H9 (cell line): ENCODE data around the gene SNX1. TPM values are rescaled to one million over a fixed set of nuclear protein-coding genes. Genes with fewer than 3 reads are reported as not detected.
"Not testable (repeated sequence)": the region's sequence is repeated elsewhere in the genome, so short reads cannot be mapped to it uniquely, and the experiment has no call there.

ENCODE experiments used
- DNase-seq: peaks from one replicate; pipeline ENCODE4 v3.0.0-alpha.2; 2017
- H2AFZ ChIP-seq: one replicate; pipeline ENCODE4 v1.6.1; 2013; ENCODE audit warnings: mild to moderate bottlenecking, low read length, control low read depth, moderate library complexity
- H2AK5ac ChIP-seq: 2 replicates; pipeline ENCODE4 v1.6.1; 2013; ENCODE audit warnings: low read length, control low read depth, mixed read lengths; ENCODE audit not compliant: insufficient read length
- H2BK120ac ChIP-seq: one replicate; pipeline ENCODE4 v1.6.1; 2013; ENCODE audit warnings: low read depth, mild to moderate bottlenecking, low read length, control low read depth, inconsistent platforms; ENCODE audit not compliant: poor library complexity, severe bottlenecking
- H2BK12ac ChIP-seq: 2 replicates; pipeline ENCODE4 v1.6.1; 2013; ENCODE audit warnings: low read length, control low read depth, mixed read lengths, low read depth; ENCODE audit not compliant: insufficient read length
- H2BK15ac ChIP-seq: 2 replicates; pipeline ENCODE4 v1.6.1; 2013; ENCODE audit warnings: low read depth, low read length, control low read depth
- H2BK20ac ChIP-seq: one replicate; pipeline ENCODE4 v1.6.1; 2013; ENCODE audit warnings: low read depth, mild to moderate bottlenecking, low read length, control low read depth, inconsistent platforms; ENCODE audit not compliant: poor library complexity, severe bottlenecking
- H2BK5ac ChIP-seq: 2 replicates; pipeline ENCODE4 v1.6.1; 2013; ENCODE audit warnings: low read length, control low read depth, mixed read lengths; ENCODE audit not compliant: insufficient read length
- H3K14ac ChIP-seq: 2 replicates; pipeline ENCODE4 v1.6.1; 2013; ENCODE audit warnings: low read length, control low read depth; ENCODE audit not compliant: insufficient read depth
- H3K18ac ChIP-seq: 2 replicates; pipeline ENCODE4 v1.6.1; 2013; ENCODE audit warnings: low read depth, mild to moderate bottlenecking, mixed read lengths, low read length, control low read depth; ENCODE audit not compliant: insufficient read length
- H3K23ac ChIP-seq: 2 replicates; pipeline ENCODE4 v1.6.1; 2013; ENCODE audit warnings: low read length, control low read depth, mixed read lengths, low read depth; ENCODE audit not compliant: insufficient read length
- H3K23me2 ChIP-seq: 2 replicates; pipeline ENCODE4 v1.6.1; 2013; ENCODE audit warnings: low read depth, mild to moderate bottlenecking, mixed read lengths, low read length, control low read depth; ENCODE audit not compliant: insufficient read length, poor library complexity, severe bottlenecking
- H3K27ac ChIP-seq: 2 replicates; pipeline ENCODE4 v1.5.1; 2013; ENCODE audit warnings: low read length, control low read depth, mixed read lengths, low read depth; ENCODE audit not compliant: insufficient read length
- H3K27me3 ChIP-seq: 2 replicates; pipeline ENCODE4 v1.6.1; 2013; ENCODE audit warnings: low read length, control low read depth, inconsistent platforms; ENCODE audit not compliant: insufficient read depth
- H3K4ac ChIP-seq: 2 replicates; pipeline ENCODE4 v1.6.1; 2013; ENCODE audit warnings: low read depth, mild to moderate bottlenecking, control low read depth, inconsistent platforms, low read length, moderate library complexity
- H3K4me1 ChIP-seq: 2 replicates; pipeline ENCODE4 v1.6.1; 2013; ENCODE audit warnings: low read length, control low read depth, inconsistent platforms; ENCODE audit not compliant: insufficient read depth
- H3K4me2 ChIP-seq: 2 replicates; pipeline ENCODE4 v1.6.1; 2013; ENCODE audit warnings: low read length, control low read depth, mixed read lengths; ENCODE audit not compliant: insufficient read length, insufficient read depth
- H3K56ac ChIP-seq: 2 replicates; pipeline ENCODE4 v1.6.1; 2013; ENCODE audit warnings: low read depth, mild to moderate bottlenecking, mixed read lengths, low read length, control low read depth; ENCODE audit not compliant: insufficient read length
- H3K79me1 ChIP-seq: 2 replicates; pipeline ENCODE4 v1.6.1; 2013; ENCODE audit warnings: low read depth, mild to moderate bottlenecking, moderate library complexity, low read length, control low read depth, inconsistent platforms; ENCODE audit not compliant: insufficient read depth, poor library complexity, severe bottlenecking
- H3K79me2 ChIP-seq: 2 replicates; pipeline ENCODE4 v1.6.1; 2013; ENCODE audit warnings: low read length, control low read depth, inconsistent platforms; ENCODE audit not compliant: insufficient read depth
- H3K9ac ChIP-seq: 2 replicates; pipeline ENCODE4 v1.6.1; 2013; ENCODE audit warnings: low read length, control low read depth, mixed read lengths; ENCODE audit not compliant: insufficient read length; ENCODE audit errors: extremely low read depth
- H3K9me3 ChIP-seq: one replicate; pipeline ENCODE4 v1.6.1; 2013; ENCODE audit warnings: low read depth, low read length, inconsistent platforms; ENCODE audit not compliant: control insufficient read depth
- H3T11ph ChIP-seq: one replicate; pipeline ENCODE4 v1.6.1; 2013; ENCODE audit warnings: mild to moderate bottlenecking, low read length, control low read depth, inconsistent platforms
- H4K20me1 ChIP-seq: one replicate; pipeline ENCODE4 v1.6.1; 2013; ENCODE audit not compliant: control insufficient read depth, insufficient read length, insufficient read depth
- H4K5ac ChIP-seq: 2 replicates; pipeline ENCODE4 v1.6.1; 2013; ENCODE audit warnings: low read depth, mild to moderate bottlenecking, mixed read lengths, low read length, control low read depth; ENCODE audit not compliant: insufficient read length
- H4K8ac ChIP-seq: replicated peaks from 2 replicates; pipeline ENCODE4 v1.6.1; 2013; ENCODE audit warnings: low read length, control low read depth, mixed read lengths, low read depth; ENCODE audit not compliant: insufficient read length
- H4K91ac ChIP-seq: 2 replicates; pipeline ENCODE4 v1.6.1; 2013; ENCODE audit warnings: low read depth, mild to moderate bottlenecking, moderate library complexity, mixed read lengths, low read length, control low read depth; ENCODE audit not compliant: insufficient read length
- H3K27ac Mint-ChIP-seq, 3 experiments: 2 replicates in 2 of 3; 3 replicates in 1 of 3; pipeline ENCODE4 v1.8.0; 2020 to 2021; ENCODE audit warnings: mixed read lengths in 3 of 3, mild to moderate bottlenecking in 1 of 3, moderate library complexity in 1 of 3
- H3K27me3 Mint-ChIP-seq: 2 replicates; pipeline ENCODE4 v1.8.0; 2021; ENCODE audit warnings: low read depth, mild to moderate bottlenecking, moderate library complexity, mixed read lengths
- H3K36me3 Mint-ChIP-seq, 3 experiments: 2 replicates in 2 of 3; 3 replicates in 1 of 3; pipeline ENCODE4 v1.8.0; 2020 to 2021; ENCODE audit warnings: low read depth in 3 of 3, mixed read lengths in 3 of 3; ENCODE audit not compliant: insufficient read depth in 1 of 3
- H3K4me1 Mint-ChIP-seq, 2 experiments: 2 replicates each; pipeline ENCODE4 v1.8.0; 2020; ENCODE audit warnings: mixed read lengths in 2 of 2
- H3K4me3 Mint-ChIP-seq, 2 experiments: 2 replicates in 1 of 2; 3 replicates in 1 of 2; pipeline ENCODE4 v1.8.0; 2020 to 2021; ENCODE audit warnings: mild to moderate bottlenecking in 2 of 2, mixed read lengths in 2 of 2, moderate library complexity in 1 of 2
- H3K9me3 Mint-ChIP-seq, 2 experiments: 2 replicates in 1 of 2; 3 replicates in 1 of 2; pipeline ENCODE4 v1.8.0; 2020; ENCODE audit warnings: mild to moderate bottlenecking in 2 of 2, mixed read lengths in 2 of 2, moderate library complexity in 1 of 2
- CTCF ChIP-seq: fragments of 200-600 bp; sonication (generic); conservative IDR thresholded peaks from 3 replicates; pipeline ENCODE4 v1.8.0; 2021; ENCODE audit warnings: antibody characterized with exemption, mild to moderate bottlenecking
- WGBS: extraction: QIAGEN DNeasy Blood & Tissue Kit; methylation state at CpG from one replicate; pipeline ENCODE4 v1.1.7; 2013; ENCODE audit warnings: missing lambda C conversion rate, low lambda C conversion rate, mixed read lengths; ENCODE audit not compliant: insufficient read length; ENCODE audit errors: extremely low coverage; 5-methylcytosine and 5-hydroxymethylcytosine counted together
- total RNA-seq: library from RNA; stranded (reverse); gene quantifications from 2 replicates; pipeline ENCODE4 v1.2.1, GENCODE V29; 2021

The SNX1 gene
- total RNA-seq, 1 experiment from 2014 or later = 58.8 TPM

DNA sequence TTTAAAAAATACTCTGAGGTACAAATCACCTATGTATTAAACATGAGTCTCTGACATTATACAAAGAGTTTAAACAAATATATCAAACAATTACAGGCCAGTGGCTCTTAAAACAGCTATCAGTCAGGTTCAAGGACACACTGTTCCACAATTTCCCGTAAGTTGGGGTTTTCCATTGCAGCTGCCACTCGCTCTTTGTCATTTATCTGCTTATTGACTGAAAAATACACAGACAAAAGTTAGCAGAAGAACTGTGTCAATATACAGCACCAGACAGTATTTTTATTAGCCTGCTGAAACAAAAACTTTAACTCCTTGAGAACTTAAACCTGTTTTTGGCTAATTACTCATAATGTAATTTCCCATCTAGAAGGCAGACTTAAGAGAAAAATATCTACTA, 23.0 kb upstream of the SNX1 start:
- no peak overlapping the region for H3K4me2 ChIP-seq
- H2BK12ac ChIP-seq = no peak overlapping the region
- H3K27ac ChIP-seq = no peak overlapping the region
- H2AFZ ChIP-seq = no peak overlapping the region
- no peak overlapping the region for H4K5ac ChIP-seq
- no peak overlapping the region for H2BK120ac ChIP-seq
- H3K4me1 Mint-ChIP-seq = peaks cover 1 to 2% of the 10 kb centered on the region in 2 experiments; a peak in 2 of 4 replicates
- H4K20me1 ChIP-seq = no peaks in the 10 kb centered on the region
- no peak for DNase-seq
- H4K8ac ChIP-seq = no peak overlapping the region
- no peak overlapping the region for H2BK5ac ChIP-seq
- H2AK5ac ChIP-seq = no peak overlapping the region
- no peaks in the 10 kb centered on the region for H3K9me3 Mint-ChIP-seq
- no peak for TF ChIP-seq CTCF
- no CpG with 5 or more reads among the region's 2 CpGs for whole genome bisulfite sequencing
- no peaks in the 10 kb centered on the region for H3K9me3 ChIP-seq
- no peaks in the 10 kb centered on the region for H3K27me3 ChIP-seq
- no peak overlapping the region for H3K23ac ChIP-seq
- H3K23me2 ChIP-seq = no peaks in the 10 kb centered on the region
- no peak overlapping the region for H3K18ac ChIP-seq
- H3K27ac Mint-ChIP-seq = no peak overlapping the region
- H3K4me3 Mint-ChIP-seq = no peak overlapping the region
- H4K91ac ChIP-seq = no peak overlapping the region
- H2BK20ac ChIP-seq = no peak overlapping the region
- no peaks in the 10 kb centered on the region for H3K4me1 ChIP-seq
- H3K36me3 Mint-ChIP-seq = peaks cover 6 to 32% (median 21%) of the 10 kb centered on the region in 3 experiments; a peak in 6 of 7 replicates
- H3T11ph ChIP-seq = no peak overlapping the region
- H3K9ac ChIP-seq = no peak overlapping the region
- no peaks in the 10 kb centered on the region for H3K79me1 ChIP-seq
- H3K27me3 Mint-ChIP-seq = no peaks in the 10 kb centered on the region
- H3K14ac ChIP-seq = no peak overlapping the region
- no peak overlapping the region for H3K4ac ChIP-seq
- H2BK15ac ChIP-seq = no peak overlapping the region
- no peaks in the 10 kb centered on the region for H3K79me2 ChIP-seq
- no peak overlapping the region for H3K56ac ChIP-seq

GRCh38 chr15:64073496-64073895, 22.3 kb upstream of the SNX1 start:
- not testable (repeated sequence) for H3K4ac ChIP-seq, H3K4me1 Mint-ChIP-seq, H2BK5ac ChIP-seq, H3K79me1 ChIP-seq, H3K9ac ChIP-seq, H2AFZ ChIP-seq, H4K91ac ChIP-seq, H3K9me3 Mint-ChIP-seq, H3K9me3 ChIP-seq, H4K5ac ChIP-seq, H3K4me1 ChIP-seq, H3K4me2 ChIP-seq, H3K4me3 Mint-ChIP-seq, H3K27me3 Mint-ChIP-seq, H2BK120ac ChIP-seq, H2BK15ac ChIP-seq, H3K79me2 ChIP-seq, H3K18ac ChIP-seq, H2BK12ac ChIP-seq, H3K14ac ChIP-seq, H3K23me2 ChIP-seq, H3K56ac ChIP-seq, H3K23ac ChIP-seq, H3K27ac ChIP-seq, H4K20me1 ChIP-seq, H2AK5ac ChIP-seq, H4K8ac ChIP-seq, H3K27ac Mint-ChIP-seq, H3T11ph ChIP-seq, DNase-seq, H3K27me3 ChIP-seq, H2BK20ac ChIP-seq
- WGBS = no CpG with 5 or more reads among the region's 2 CpGs
- peaks cover 6 to 32% (median 21%) of the 10 kb centered on the region in 3 experiments; a peak in 6 of 7 replicates for H3K36me3 Mint-ChIP-seq
